ENCODE data around the gene SIRT2. TPM values are rescaled to one million over a fixed set of nuclear protein-coding genes. Genes with fewer than 3 reads are reported as not detected.

Gene SIRT2
- total and polyA plus RNA-seq, 11 donors: 51.0 to 158 (median 62.4) TPM

GRCh38 chr19:38920602-38921419 is 21.4 kb upstream of the SIRT2 start:
- Histone ChIP-seq H3K36me3 (peaks cover 0 to 39% (median 29%) of the 10 kb centered on the region in 9 donors), H3K27me3 (no peaks in the 10 kb centered on the region), H3K4me3 (no peak overlapping the region), H3K4me1 (no peaks in the 10 kb centered on the region), H3K27ac (no peak overlapping the region), H3K9me3 (no peaks in the 10 kb centered on the region)
- intact Hi-C loops (cut with DNase I): loop anchor here in 4 of 10 donors (10.0 kb wide), 6 partner anchors 86 to 526 kb away; partner anchors contain the start of genes ECH1 (in 1 of the 4) and FAM98C (in 1 of the 4)
- 67 to 76% (median 74%) methylated on average over 14 of the region's 14 CpGs for WGBS, 4 donors
- TF ChIP-seq POLR2A (IDR thresholded peaks at IDR 0.05): no peak
- TF ChIP-seq, protein P1, sequence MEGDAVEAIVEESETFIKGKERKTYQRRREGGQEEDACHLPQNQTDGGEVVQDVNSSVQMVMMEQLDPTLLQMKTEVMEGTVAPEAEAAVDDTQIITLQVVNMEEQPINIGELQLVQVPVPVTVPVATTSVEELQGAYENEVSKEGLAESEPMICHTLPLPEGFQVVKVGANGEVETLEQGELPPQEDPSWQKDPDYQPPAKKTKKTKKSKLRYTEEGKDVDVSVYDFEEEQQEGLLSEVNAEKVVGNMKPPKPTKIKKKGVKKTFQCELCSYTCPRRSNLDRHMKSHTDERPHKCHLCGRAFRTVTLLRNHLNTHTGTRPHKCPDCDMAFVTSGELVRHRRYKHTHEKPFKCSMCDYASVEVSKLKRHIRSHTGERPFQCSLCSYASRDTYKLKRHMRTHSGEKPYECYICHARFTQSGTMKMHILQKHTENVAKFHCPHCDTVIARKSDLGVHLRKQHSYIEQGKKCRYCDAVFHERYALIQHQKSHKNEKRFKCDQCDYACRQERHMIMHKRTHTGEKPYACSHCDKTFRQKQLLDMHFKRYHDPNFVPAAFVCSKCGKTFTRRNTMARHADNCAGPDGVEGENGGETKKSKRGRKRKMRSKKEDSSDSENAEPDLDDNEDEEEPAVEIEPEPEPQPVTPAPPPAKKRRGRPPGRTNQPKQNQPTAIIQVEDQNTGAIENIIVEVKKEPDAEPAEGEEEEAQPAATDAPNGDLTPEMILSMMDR (IDR thresholded peaks at IDR 0.05): no peak
- DNase-seq (no peak), ATAC-seq (no peak)

DNA sequence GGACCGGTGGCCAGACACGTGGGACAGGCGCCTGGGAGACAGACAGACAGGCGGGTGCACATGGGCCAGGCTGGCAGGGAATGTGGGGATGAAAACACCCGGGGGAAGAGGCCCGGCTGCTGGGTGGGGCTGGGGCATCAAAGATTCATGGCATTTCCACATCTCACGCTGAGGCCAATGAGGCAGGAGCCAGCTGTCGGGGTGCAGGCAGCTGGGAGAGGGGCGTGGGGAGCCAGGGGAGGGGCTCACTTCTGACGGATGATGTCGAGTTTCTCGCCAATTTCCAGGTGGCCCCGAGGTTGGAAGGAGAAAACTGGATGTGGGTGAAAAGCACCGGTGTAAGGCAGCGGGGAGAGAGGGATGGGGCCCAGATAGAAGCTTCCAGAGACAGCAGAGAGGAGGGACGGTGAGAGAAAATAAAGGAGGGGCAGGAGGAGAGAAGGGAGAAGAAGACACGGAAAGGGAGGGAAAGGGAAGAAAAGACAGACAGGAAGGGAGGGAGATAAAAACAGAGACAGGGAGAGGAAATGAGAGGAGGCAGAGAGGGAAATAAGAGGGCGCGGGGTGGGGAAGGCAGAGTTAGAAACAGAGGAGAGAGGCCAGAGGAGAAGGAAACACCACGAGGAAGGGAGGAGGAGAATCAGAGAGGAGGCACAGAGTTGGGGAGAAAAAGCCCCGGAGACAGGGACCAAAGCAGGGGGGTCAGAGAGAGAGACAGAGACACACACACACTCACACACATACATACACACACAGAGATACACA is 20.6 kb upstream of the SIRT2 start:
- H3K4me1 ChIP-seq: no peaks in the 10 kb centered on the region
- WGBS, 4 donors: 60 to 73% (median 69%) methylated on average over 19 to 21 of the region's 21 CpGs
- peaks cover 0 to 31% (median 21%) of the 10 kb centered on the region in 9 donors for H3K36me3 ChIP-seq
- no peak for ATAC-seq
- intact Hi-C loops (cut with DNase I): loop anchor here in 4 of 10 donors (10.0 kb wide), 6 partner anchors 85 to 525 kb away; partner anchors contain the start of genes ECH1 (in 1 of the 4) and FAM98C (in 1 of the 4)
- no peak overlapping the region for H3K27ac ChIP-seq
- no peaks in the 10 kb centered on the region for H3K27me3 ChIP-seq
- no peaks in the 10 kb centered on the region for H3K9me3 ChIP-seq
- no peak overlapping the region for H3K4me3 ChIP-seq
- TF ChIP-seq POLR2A (IDR thresholded peaks at IDR 0.05): no peak
- peak in 1 of 5 donors; percentile 24 for DNase-seq

DNA sequence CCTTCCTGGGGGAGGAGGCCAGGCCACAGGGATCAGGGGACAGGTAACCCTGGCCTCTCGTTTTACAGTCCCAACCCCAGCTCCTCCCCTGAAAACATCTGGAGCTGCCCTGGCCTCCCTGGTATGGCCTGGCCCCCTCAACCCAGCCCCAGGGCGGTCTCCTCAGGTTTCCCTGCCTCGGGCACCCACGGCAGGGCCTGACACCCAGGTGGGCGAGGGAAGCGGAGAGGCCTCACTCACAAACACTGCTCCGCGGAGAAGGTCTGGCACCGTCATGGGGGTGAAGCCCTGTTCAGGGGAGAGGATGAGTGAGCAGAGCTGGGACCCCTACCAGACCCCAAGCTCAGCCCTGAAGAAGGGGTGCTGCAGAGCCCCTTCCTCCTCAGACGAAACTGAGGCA is 19.1 kb upstream of the SIRT2 start:
- no peak for ATAC-seq
- TF ChIP-seq, protein P1 (IDR thresholded peaks at IDR 0.05): no peak
- no peak for TF ChIP-seq POLR2A (IDR thresholded peaks at IDR 0.05)
- H3K36me3 ChIP-seq: peaks cover 0 to 17% (median 8%) of the 10 kb centered on the region in 9 donors
- 81 to 94% (median 92%) methylated on average over 6 to 10 of the region's 10 CpGs for WGBS, 4 donors
- no peaks in the 10 kb centered on the region for H3K9me3 ChIP-seq
- H3K27ac ChIP-seq: no peak overlapping the region
- no peak overlapping the region for H3K4me3 ChIP-seq
- intact Hi-C loops (cut with DNase I): no loop called here
- H3K4me1 ChIP-seq: no peaks in the 10 kb centered on the region
- H3K27me3 ChIP-seq: no peaks in the 10 kb centered on the region
- DNase-seq: peak in 1 of 5 donors; percentile 14

GRCh38 chr19:38917921-38918491 is 18.6 kb upstream of the SIRT2 start:
- intact Hi-C loops (cut with DNase I): no loop called here

More at GRCh38 chr19:38917921-38918491, 18.6 kb upstream of the SIRT2 start:
- H3K36me3 ChIP-seq: peaks cover 0 to 16% (median 8%) of the 10 kb centered on the region in 9 donors
- DNase-seq: peak in 1 of 5 donors; percentile 23
- H3K4me3 ChIP-seq: no peak overlapping the region
- H3K27me3 ChIP-seq: no peaks in the 10 kb centered on the region
- no peaks in the 10 kb centered on the region for H3K9me3 ChIP-seq
- H3K4me1 ChIP-seq: no peaks in the 10 kb centered on the region
- 81 to 84% (median 81%) methylated on average over 13 of the region's 13 CpGs for WGBS, 4 donors
- H3K27ac ChIP-seq: no peak overlapping the region
- TF ChIP-seq, protein P1 (IDR thresholded peaks at IDR 0.05): peak in 2 of 12 donors; percentile 4 to 11
- no peak for TF ChIP-seq POLR2A (IDR thresholded peaks at IDR 0.05)
- ATAC-seq: peak in 2 of 4 donors; percentile 11 to 36
